Astrocyte (in vitro differentiated cells and primary cell): ENCODE results near the gene ZNF79. TPM values are rescaled to one million over a fixed set of nuclear protein-coding genes. Genes with fewer than 3 reads are reported as not detected.

Experiments
- DNase-seq: peaks from one replicate; pipeline ENCODE4 v3.0.0-alpha.2; 2010; ENCODE audit warnings: low read depth
- FAIRE-seq: peaks from 2 replicates; lab custom pipeline; 2011; peaks lifted over from hg19 to GRCh38; lab: Jason Lieb, UNC
- H2AFZ ChIP-seq: 2 replicates; pipeline ENCODE4 v1.6.0; 2012; ENCODE audit warnings: low read depth, low read length, inconsistent platforms
- H3K27ac ChIP-seq: 2 replicates; pipeline ENCODE4 v1.5.1; 2011; ENCODE audit warnings: low read depth, low read length, inconsistent platforms
- H3K27me3 ChIP-seq: 2 replicates; pipeline ENCODE4 v1.6.0; 2011; ENCODE audit warnings: low read length, inconsistent platforms; ENCODE audit not compliant: insufficient read depth
- H3K36me3 ChIP-seq: 2 replicates; pipeline ENCODE4 v1.5.1; 2011; ENCODE audit warnings: low read length, inconsistent platforms; ENCODE audit not compliant: insufficient read depth
- H3K4me1 ChIP-seq: 2 replicates; pipeline ENCODE4 v1.5.1; 2011; ENCODE audit warnings: low read length, inconsistent platforms; ENCODE audit not compliant: insufficient read depth
- H3K4me2 ChIP-seq: 2 replicates; pipeline ENCODE4 v1.6.0; 2012; ENCODE audit warnings: low read length, inconsistent platforms
- H3K4me3 ChIP-seq: 2 replicates; pipeline ENCODE4 v1.5.1; 2011; ENCODE audit warnings: low read depth, mild to moderate bottlenecking, low read length, inconsistent platforms; ENCODE audit not compliant: insufficient read depth
- H3K79me2 ChIP-seq: 2 replicates; pipeline ENCODE4 v1.6.0; 2012; ENCODE audit warnings: mild to moderate bottlenecking, low read length, inconsistent platforms; ENCODE audit not compliant: insufficient read depth
- H3K9ac ChIP-seq: 2 replicates; pipeline ENCODE4 v1.6.0; 2012; ENCODE audit warnings: mild to moderate bottlenecking, low read length, inconsistent platforms
- H3K9me3 ChIP-seq: 2 replicates; pipeline ENCODE4 v1.5.1; 2012; ENCODE audit warnings: low read depth, mild to moderate bottlenecking, low read length, inconsistent platforms; ENCODE audit not compliant: insufficient read depth
- H4K20me1 ChIP-seq: 2 replicates; pipeline ENCODE4 v1.6.0; 2012; ENCODE audit warnings: low read length, inconsistent platforms; ENCODE audit not compliant: insufficient read depth
- H3K27ac Mint-ChIP-seq: one replicate; pipeline ENCODE4 v1.8.0; 2021; ENCODE audit warnings: mild to moderate bottlenecking, mixed read lengths; ENCODE audit not compliant: unreplicated experiment
- H3K27me3 Mint-ChIP-seq: one replicate; pipeline ENCODE4 v1.8.0; 2021; ENCODE audit warnings: low read depth, mixed read lengths; ENCODE audit not compliant: unreplicated experiment
- H3K36me3 Mint-ChIP-seq: one replicate; pipeline ENCODE4 v1.8.0; 2021; ENCODE audit warnings: low read depth, mixed read lengths; ENCODE audit not compliant: unreplicated experiment
- H3K4me1 Mint-ChIP-seq: one replicate; pipeline ENCODE4 v1.8.0; 2021; ENCODE audit warnings: low read depth, mixed read lengths; ENCODE audit not compliant: unreplicated experiment
- H3K4me3 Mint-ChIP-seq: one replicate; pipeline ENCODE4 v1.8.0; 2021; ENCODE audit warnings: mild to moderate bottlenecking, moderate library complexity, mixed read lengths; ENCODE audit not compliant: unreplicated experiment
- H3K9me3 Mint-ChIP-seq: one replicate; pipeline ENCODE4 v1.8.0; 2021; ENCODE audit warnings: mild to moderate bottlenecking, mixed read lengths; ENCODE audit not compliant: unreplicated experiment
- EZH2 ChIP-seq: IDR thresholded peaks from 2 replicates; pipeline ENCODE4 v1.6.1; 2012; ENCODE audit warnings: mild to moderate bottlenecking, low read length, inconsistent platforms; ENCODE audit not compliant: insufficient read depth
- total RNA-seq: library from RNA; stranded (reverse); gene quantifications from 2 replicates; pipeline ENCODE4 v1.2.1, GENCODE V29; 2021
- TF ChIP-seq, protein P1 (sequence below): IDR thresholded peaks from 2 replicates; pipeline ENCODE4 v1.5.1; 2011; ENCODE audit warnings: low read depth, mild to moderate bottlenecking, inconsistent platforms, low read length, moderate library complexity; ENCODE audit not compliant: insufficient read depth

ZNF79 gene
- total RNA-seq, 1 donor from 2014 or later, result 11.5 TPM

DNA sequence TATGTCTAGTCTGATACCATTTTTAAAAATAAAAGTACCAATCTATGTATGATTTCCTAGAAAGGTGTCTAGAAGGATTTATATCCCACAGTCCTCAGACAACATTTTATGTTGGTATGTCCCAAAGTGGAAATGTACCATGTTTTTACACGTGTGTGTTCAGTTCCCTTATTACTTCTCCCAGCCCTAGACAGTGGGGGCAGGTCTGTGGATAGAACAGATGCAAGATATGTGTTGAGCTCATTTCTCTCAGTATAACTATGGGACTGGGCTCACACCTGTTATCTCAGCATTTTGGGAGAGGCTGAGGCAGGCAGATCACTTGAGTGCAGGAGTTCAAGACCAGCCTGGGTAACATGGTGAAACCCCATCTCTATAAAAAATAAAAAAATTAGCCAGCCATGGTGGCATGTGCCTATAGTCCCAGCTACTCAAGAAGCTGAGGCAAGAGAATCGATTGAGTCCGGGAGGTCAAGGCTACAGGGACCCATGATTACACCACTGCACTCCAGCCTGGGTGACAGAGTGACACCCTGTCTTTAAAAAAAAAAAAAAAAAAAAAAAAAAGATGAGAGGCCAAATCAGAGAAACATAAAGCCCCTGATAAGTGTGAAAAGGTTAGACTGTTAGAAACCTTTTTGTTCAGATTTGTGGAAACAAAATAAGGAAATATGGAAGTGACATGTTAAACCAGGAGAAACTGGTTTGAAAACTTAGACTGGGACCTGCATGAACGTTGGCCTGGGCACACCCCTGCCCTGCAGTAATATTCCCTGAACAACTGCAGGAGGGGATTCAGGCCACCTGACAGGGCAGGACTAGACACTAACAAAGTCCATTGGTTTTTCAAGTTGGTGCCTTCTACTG, 34.6 kb upstream of the ZNF79 start:
- peaks cover 5% of the 10 kb centered on the region for H4K20me1 ChIP-seq
- Mint-ChIP-seq H3K27me3 (peaks cover 12% of the 10 kb centered on the region), H3K4me3 (no peak overlapping the region), H3K36me3 (peaks cover 2% of the 10 kb centered on the region), H3K27ac (peak overlapping the region; percentile 98), H3K9me3 (no peaks in the 10 kb centered on the region), H3K4me1 (peaks cover 29% of the 10 kb centered on the region)
- no peak for DNase-seq
- H3K9me3 ChIP-seq, result no peaks in the 10 kb centered on the region
- H3K9ac ChIP-seq, result no peak overlapping the region
- peak overlapping the region; percentile 74 for H3K4me2 ChIP-seq
- no peaks in the 10 kb centered on the region for H3K79me2 ChIP-seq
- no peak for TF ChIP-seq EZH2
- TF ChIP-seq, protein P1, sequence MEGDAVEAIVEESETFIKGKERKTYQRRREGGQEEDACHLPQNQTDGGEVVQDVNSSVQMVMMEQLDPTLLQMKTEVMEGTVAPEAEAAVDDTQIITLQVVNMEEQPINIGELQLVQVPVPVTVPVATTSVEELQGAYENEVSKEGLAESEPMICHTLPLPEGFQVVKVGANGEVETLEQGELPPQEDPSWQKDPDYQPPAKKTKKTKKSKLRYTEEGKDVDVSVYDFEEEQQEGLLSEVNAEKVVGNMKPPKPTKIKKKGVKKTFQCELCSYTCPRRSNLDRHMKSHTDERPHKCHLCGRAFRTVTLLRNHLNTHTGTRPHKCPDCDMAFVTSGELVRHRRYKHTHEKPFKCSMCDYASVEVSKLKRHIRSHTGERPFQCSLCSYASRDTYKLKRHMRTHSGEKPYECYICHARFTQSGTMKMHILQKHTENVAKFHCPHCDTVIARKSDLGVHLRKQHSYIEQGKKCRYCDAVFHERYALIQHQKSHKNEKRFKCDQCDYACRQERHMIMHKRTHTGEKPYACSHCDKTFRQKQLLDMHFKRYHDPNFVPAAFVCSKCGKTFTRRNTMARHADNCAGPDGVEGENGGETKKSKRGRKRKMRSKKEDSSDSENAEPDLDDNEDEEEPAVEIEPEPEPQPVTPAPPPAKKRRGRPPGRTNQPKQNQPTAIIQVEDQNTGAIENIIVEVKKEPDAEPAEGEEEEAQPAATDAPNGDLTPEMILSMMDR, result no peak
- no peak overlapping the region for H3K4me3 ChIP-seq
- H3K36me3 ChIP-seq, result no peaks in the 10 kb centered on the region
- no peak for FAIRE-seq
- peak overlapping the region; percentile 63 for H3K27ac ChIP-seq
- no peak overlapping the region for H2AFZ ChIP-seq
- H3K27me3 ChIP-seq, result peaks cover 34% of the 10 kb centered on the region
- H3K4me1 ChIP-seq, result peaks cover 19% of the 10 kb centered on the region

DNA sequence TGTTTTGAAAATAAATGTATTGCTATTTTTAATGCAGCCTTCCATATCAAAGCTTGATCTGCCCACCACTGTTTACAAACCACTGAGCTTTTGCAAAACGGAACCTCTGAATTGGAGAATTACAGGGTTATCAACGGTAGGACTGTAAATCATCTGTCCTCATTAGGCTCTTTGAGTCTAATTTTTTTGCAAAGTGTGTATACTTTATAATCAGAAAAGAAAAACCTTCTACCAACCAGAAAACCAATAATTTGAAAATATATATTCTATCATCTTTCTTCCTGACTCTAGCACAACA, 34.0 kb upstream of the ZNF79 start:
- peaks cover 5% of the 10 kb centered on the region for H4K20me1 ChIP-seq
- Mint-ChIP-seq H3K9me3 (no peaks in the 10 kb centered on the region), H3K27me3 (peaks cover 7% of the 10 kb centered on the region), H3K36me3 (peaks cover 2% of the 10 kb centered on the region), H3K4me1 (peaks cover 27% of the 10 kb centered on the region), H3K4me3 (peak overlapping the region; percentile 62), H3K27ac (peak overlapping the region; percentile 20)
- H3K4me2 ChIP-seq, result no peak overlapping the region
- H3K4me1 ChIP-seq, result peaks cover 19% of the 10 kb centered on the region
- no peak overlapping the region for H2AFZ ChIP-seq
- no peak overlapping the region for H3K4me3 ChIP-seq
- H3K36me3 ChIP-seq, result no peaks in the 10 kb centered on the region
- no peak for DNase-seq
- TF ChIP-seq, protein P1, result no peak
- no peak for TF ChIP-seq EZH2
- no peaks in the 10 kb centered on the region for H3K79me2 ChIP-seq
- H3K27ac ChIP-seq, result no peak overlapping the region
- FAIRE-seq, result no peak
- no peak overlapping the region for H3K9ac ChIP-seq
- H3K27me3 ChIP-seq, result peaks cover 31% of the 10 kb centered on the region
- H3K9me3 ChIP-seq, result no peaks in the 10 kb centered on the region

DNA sequence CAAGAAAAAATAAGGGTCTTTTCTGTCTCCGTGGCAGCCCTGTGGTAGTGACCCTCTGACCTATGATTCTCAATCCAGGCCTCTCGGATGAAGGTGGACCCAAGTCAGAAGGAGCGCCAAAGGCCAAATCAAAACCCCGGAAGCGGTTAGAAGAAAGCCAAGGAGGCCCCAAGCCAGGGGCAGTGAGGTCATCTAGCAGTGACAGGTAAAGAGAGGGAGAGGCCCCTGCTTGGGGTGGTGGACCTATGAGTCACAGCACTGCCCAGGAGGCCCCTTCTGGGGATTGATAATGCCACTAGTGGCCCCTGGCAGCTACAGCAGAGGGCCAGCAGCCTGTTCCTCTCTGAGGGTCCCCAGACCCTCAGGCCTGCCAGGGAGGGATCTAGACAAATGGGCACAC, 33.6 kb upstream of the ZNF79 start:
- no peaks in the 10 kb centered on the region for H3K79me2 ChIP-seq
- no peak for DNase-seq
- H3K9me3 ChIP-seq, result no peaks in the 10 kb centered on the region
- H4K20me1 ChIP-seq, result peaks cover 5% of the 10 kb centered on the region
- TF ChIP-seq, protein P1, result no peak
- TF ChIP-seq EZH2, result no peak
- H3K27ac ChIP-seq, result no peak overlapping the region
- H3K9ac ChIP-seq, result no peak overlapping the region
- Mint-ChIP-seq H3K4me1 (peaks cover 25% of the 10 kb centered on the region), H3K9me3 (no peaks in the 10 kb centered on the region), H3K27ac (peak overlapping the region; percentile 50), H3K4me3 (peak overlapping the region; percentile 62), H3K27me3 (peaks cover 3% of the 10 kb centered on the region), H3K36me3 (peaks cover 1% of the 10 kb centered on the region)
- H3K27me3 ChIP-seq, result peaks cover 34% of the 10 kb centered on the region
- no peak overlapping the region for H3K4me3 ChIP-seq
- H3K36me3 ChIP-seq, result no peaks in the 10 kb centered on the region
- H3K4me2 ChIP-seq, result no peak overlapping the region
- no peak overlapping the region for H2AFZ ChIP-seq
- FAIRE-seq, result no peak
- peaks cover 19% of the 10 kb centered on the region for H3K4me1 ChIP-seq
